ENCODE data around the gene DEFB123.
A peak's percentile ranks its signal among the peaks of the same experiment; 100 is the strongest.

Gene DEFB123

GRCh38 chr20:31489152-31489551 lies 48.7 kb downstream of the DEFB123 start:
- TF ChIP-seq CTCF (IDR thresholded peaks at IDR 0.05) (no peak), ZFX (IDR thresholded peaks at IDR 0.05; ENCODE audit: borderline replicate concordance) (no peak)
- no peak overlapping the region for H3K27ac ChIP-seq

- H3K27ac ChIP-seq: no peak overlapping the region
- TF ChIP-seq CTCF (IDR thresholded peaks at IDR 0.05) (no peak), ZFX (IDR thresholded peaks at IDR 0.05; ENCODE audit: borderline replicate concordance) (no peak)
These were observed 50.3 kb downstream of the DEFB123 start for GRCh38 chr20:31490752-31491151.

GRCh38 chr20:31494131-31494530 lies 53.7 kb downstream of the DEFB123 start:
- TF ChIP-seq CTCF (IDR thresholded peaks at IDR 0.05) (peak; percentile 74), ZFX (IDR thresholded peaks at IDR 0.05; ENCODE audit: borderline replicate concordance) (no peak)
- no peak overlapping the region for H3K27ac ChIP-seq

GRCh38 chr20:31496761-31497295 lies 56.4 kb downstream of the DEFB123 start:
- TF ChIP-seq ZFX (IDR thresholded peaks at IDR 0.05; ENCODE audit: borderline replicate concordance): no peak
- TF ChIP-seq CTCF (IDR thresholded peaks at IDR 0.05): no peak
- no peak overlapping the region for H3K27ac ChIP-seq

GRCh38 chr20:31497838-31498540 lies 57.6 kb downstream of the DEFB123 start:
- no peak for TF ChIP-seq ZFX (IDR thresholded peaks at IDR 0.05; ENCODE audit: borderline replicate concordance)
- H3K27ac ChIP-seq: no peak overlapping the region
